ENCODE data around the gene PPFIBP2.
A peak's percentile ranks its signal among the peaks of the same experiment; 100 is the strongest.
"Not testable (repeated sequence)": the region's sequence is repeated elsewhere in the genome, so short reads cannot be mapped to it uniquely, and the experiment has no call there.

Gene PPFIBP2

GRCh38 chr11:7499081-7499480 lies 14.7 kb upstream of the PPFIBP2 start:
- no peak for DNase-seq (ENCODE audit: low spot score)

- DNase-seq (ENCODE audit: low spot score), result no peak
Measured at GRCh38 chr11:7500251-7500650, 13.5 kb upstream of the PPFIBP2 start.

- DNase-seq (ENCODE audit: low spot score), result no peak
Measured at GRCh38 chr11:7501251-7501650, 12.5 kb upstream of the PPFIBP2 start.

GRCh38 chr11:7501894-7502293 lies 11.9 kb upstream of the PPFIBP2 start:
- no peak for DNase-seq (ENCODE audit: low spot score)

- DNase-seq (ENCODE audit: low spot score), result no peak
Measured at GRCh38 chr11:7506243-7506642, 7.6 kb upstream of the PPFIBP2 start.

- no peak for DNase-seq (ENCODE audit: low spot score)
Measured at GRCh38 chr11:7508087-7508486, 5.7 kb upstream of the PPFIBP2 start.

GRCh38 chr11:7509966-7510365 lies 3.8 kb upstream of the PPFIBP2 start:
- DNase-seq (ENCODE audit: low spot score), result no peak

- no peak for DNase-seq (ENCODE audit: low spot score)
Measured at GRCh38 chr11:7511401-7511800, 2.4 kb upstream of the PPFIBP2 start.

GRCh38 chr11:7512525-7513233 lies 1.1 kb upstream of the PPFIBP2 start:
- peak; percentile 78 for DNase-seq (ENCODE audit: low spot score)

GRCh38 chr11:7514099-7514591 lies 346 bp downstream of the PPFIBP2 start:
- peak; percentile 23 for DNase-seq (ENCODE audit: low spot score)

- no peak for DNase-seq (ENCODE audit: low spot score)
Measured at GRCh38 chr11:7515447-7515886, 1.7 kb downstream of the PPFIBP2 start.

- DNase-seq (ENCODE audit: low spot score), result no peak
Measured at GRCh38 chr11:7516475-7516874, 2.7 kb downstream of the PPFIBP2 start.

- DNase-seq (ENCODE audit: low spot score), result not testable (repeated sequence)
Measured at GRCh38 chr11:7517743-7518142, 3.9 kb downstream of the PPFIBP2 start.

- DNase-seq (ENCODE audit: low spot score), result no peak
Measured at GRCh38 chr11:7518811-7519562, 5.2 kb downstream of the PPFIBP2 start.

GRCh38 chr11:7520011-7520942 lies 6.5 kb downstream of the PPFIBP2 start:
- DNase-seq (ENCODE audit: low spot score), result peak; percentile 39

GRCh38 chr11:7520981-7521487 lies 7.2 kb downstream of the PPFIBP2 start:
- no peak for DNase-seq (ENCODE audit: low spot score)

- no peak for DNase-seq (ENCODE audit: low spot score)
Measured at GRCh38 chr11:7522121-7522520, 8.3 kb downstream of the PPFIBP2 start.

- DNase-seq (ENCODE audit: low spot score), result no peak
Measured at GRCh38 chr11:7522546-7522945, 8.7 kb downstream of the PPFIBP2 start.

GRCh38 chr11:7523416-7524210 lies 9.8 kb downstream of the PPFIBP2 start:
- DNase-seq (ENCODE audit: low spot score), result no peak

GRCh38 chr11:7524462-7525235 lies 10.8 kb downstream of the PPFIBP2 start:
- no peak for DNase-seq (ENCODE audit: low spot score)
